GM19324 (cell line): ENCODE data around the gene KCNQ5.

Experiments used
- ATAC-seq: cut with Tn5 transposase; IDR thresholded peaks from one replicate; pipeline ENCODE4 v1.9.1; 2021; ENCODE audit warnings: mild to moderate bottlenecking, moderate library complexity; ENCODE audit not compliant: unreplicated experiment, low FRiP score

Gene KCNQ5

DNA sequence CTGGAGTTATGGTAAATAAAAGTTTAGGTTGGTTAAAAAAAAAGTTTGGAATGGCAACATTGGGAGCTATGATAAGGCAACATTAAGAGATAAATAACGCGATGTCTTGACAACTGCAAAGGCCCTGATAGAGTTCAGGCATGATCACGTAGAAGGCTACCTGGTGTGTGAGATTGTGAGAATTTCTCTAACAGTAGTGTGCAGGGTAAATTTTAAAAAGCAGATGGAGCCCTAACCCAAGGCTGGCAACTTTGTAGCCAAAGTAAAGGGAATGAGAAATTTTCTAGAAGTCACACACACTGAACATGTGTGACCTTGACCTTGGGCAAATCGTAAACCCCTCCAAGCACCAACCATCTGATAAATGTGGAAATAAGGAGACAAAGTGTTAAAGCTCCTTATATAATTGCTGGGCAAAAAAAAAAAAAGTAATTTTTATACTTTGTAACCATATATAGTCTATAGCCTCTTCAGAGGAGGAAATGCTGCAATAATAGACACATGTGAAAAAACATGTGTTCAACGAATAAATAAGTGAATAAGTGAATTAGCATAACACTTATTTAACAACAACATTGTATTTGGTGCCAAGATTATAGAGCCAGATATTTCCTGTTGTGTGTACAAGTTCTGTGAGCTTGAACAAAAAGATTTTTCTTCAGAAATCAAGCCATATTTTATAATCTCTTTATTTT lies 18.2 kb downstream of the KCNQ5 start:
- ATAC-seq, result no peak

GRCh38 chr6:72640615-72640930 lies 18.7 kb downstream of the KCNQ5 start:
- no peak for ATAC-seq

- no peak for ATAC-seq
These were observed 20.6 kb downstream of the KCNQ5 start for GRCh38 chr6:72642435-72642834.

DNA sequence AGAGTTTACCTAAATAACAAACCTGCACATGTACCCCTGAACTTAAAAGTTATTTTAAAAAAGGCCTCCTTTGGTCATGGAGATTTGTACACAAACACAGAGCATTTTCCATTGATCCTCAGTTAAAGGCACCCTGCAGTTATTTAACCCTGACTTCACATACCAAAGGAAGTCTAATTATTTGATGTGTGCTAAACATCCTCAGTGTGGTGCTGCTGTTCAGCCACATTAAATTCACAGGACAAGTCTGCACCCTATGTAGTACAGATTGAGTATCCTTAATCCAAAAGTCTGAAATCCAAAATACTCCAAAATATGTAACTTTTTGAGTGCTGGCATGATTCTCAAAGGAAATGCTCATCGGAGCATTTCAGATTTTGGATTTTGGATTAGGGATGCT lies 21.4 kb downstream of the KCNQ5 start:
- ATAC-seq, result no peak

- no peak for ATAC-seq
These were observed 25.0 kb downstream of the KCNQ5 start for GRCh38 chr6:72646604-72647485.

DNA sequence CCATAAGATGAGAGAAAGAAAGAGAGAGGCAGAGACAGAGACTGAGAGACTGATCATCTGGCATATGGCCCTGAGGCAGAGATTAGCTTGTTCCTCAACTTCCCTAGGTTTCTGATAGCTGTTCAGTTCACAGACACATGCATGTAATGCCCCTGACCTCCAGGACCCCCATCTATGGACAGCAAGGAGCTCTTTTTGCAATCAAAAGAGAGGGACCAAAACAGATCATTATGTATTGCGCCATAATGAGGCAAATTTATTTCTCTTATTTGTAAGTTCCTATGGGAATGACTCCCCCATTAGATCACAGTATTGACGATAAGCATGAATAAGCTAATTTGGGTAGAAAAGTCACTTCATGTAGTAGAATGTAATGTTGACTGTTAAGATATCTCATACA lies 25.6 kb downstream of the KCNQ5 start:
- no peak for ATAC-seq

DNA sequence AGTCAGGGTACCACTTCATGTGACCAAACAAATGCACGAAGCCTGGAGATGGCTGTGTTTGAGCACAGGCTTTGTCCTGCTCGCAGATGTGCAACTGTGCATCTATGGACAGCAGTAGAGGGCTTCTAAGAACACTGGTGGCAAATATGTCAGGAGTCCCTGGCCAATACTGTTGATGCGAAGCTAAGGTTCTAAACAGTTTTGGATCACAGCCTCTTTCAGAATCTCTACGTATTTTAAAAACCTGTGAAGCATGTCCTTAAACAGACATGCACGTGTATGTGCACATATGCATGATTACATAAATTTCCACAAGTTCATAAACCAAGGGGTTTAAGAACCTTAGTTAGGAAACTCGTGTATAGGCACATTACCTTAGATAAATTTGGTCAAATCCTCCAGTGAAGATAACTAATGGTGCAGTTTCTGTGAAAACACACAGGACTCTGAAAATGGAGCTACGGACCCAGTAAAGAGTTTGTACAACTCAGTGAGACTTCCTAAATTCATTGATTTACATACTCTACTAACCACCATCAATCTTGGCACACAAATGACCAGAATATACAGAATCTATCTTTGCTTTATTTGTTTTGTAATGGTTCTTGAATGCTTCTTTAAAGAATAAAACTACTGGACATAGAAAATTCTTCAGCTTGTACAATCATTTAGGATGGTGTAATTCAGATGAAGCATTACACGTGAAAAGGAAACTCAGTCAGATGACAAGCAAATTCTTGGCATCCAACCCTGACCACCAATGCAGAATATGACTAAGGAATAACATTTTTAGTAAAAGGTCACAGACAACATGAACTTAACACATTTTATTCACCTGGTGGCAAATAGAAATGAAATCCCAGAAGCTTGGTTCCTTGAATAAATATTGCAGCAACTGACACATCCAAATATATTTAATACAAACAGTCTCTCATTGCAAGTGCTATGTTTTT lies 27.4 kb downstream of the KCNQ5 start:
- ATAC-seq, result peak; percentile 48

- ATAC-seq, result no peak
These were observed 28.3 kb downstream of the KCNQ5 start for GRCh38 chr6:72650081-72650745.

DNA sequence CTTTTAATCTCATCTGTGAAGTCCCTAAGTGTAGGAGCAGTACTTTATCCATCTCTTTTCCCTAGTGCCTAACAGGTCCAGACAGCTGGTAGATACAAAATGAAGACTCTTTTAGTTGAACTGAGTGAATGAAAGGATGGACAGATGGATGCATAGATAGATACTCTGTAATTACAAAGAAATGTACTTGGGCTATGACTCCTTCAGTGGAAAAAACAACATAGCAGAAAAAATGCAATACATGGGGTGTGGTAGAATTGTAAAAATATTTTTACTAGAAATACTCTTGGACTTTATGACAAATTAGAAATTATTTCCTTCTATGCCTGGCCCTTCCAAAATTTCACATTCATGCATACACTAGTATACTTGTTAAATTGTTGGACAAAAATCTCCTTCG lies 29.3 kb downstream of the KCNQ5 start:
- ATAC-seq, result no peak

DNA sequence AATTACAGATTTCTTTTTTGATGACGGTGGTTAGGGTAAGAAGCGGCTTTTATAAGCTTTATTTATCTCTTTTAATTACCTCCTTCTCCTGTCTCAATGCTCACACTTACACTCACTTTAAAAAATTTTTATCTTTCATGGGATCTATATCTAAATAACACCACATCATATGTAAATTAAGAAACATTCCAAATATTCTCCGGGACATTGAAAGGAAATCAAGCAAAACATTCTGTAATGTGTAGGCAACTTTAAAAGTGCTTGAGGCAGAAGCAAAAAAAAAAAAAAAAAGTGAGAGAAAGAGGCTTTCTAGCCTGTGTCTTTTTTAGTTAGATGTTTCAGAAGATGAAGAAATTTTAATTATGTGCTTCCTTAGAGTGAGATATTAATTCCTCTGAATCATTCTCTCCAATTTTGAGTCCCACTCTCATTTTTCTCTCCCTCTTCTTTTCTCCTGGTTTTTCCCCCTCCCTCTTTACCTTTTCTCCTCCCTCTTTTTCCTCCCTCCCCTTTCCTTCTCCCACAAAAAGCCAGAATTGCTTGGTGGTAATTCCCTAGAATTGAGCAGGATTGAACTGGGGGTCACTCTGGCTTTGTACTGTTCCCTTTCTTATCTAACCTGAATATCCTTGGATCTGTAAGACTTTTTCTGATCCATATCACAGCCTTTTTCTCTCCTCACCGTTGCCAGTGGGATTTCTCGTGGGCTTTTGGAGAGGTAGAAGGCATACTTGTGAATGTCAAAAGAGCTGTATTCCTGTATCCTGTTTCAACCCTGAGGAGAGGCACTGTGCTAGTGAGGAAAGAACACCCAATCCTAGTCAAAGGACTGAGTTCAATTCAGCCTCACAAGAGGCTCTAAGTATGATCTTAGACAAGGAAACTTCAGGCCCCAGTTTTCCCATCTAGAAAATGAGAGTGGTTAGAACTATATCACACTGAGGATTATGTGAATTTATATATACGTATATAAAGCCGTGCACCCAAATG lies 30.4 kb downstream of the KCNQ5 start:
- no peak for ATAC-seq

DNA sequence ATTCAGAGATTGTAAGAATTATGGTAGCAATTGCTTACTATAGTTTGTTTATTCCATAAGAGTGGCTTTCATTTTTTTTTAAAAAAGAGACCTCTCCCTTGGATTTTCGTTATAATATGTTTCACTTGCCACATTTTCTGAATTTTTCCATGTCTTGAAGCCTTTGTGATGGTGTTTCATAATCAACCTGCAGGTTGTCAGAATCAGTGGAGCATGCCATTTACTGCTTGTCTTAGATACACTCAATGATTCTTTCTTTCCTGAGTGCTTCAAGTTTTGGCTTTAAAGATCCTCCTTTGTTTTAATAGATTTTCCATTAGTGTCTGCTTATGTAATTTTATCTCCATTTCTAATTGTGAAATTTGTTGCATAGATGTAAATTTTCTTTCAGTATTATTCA lies 31.2 kb downstream of the KCNQ5 start:
- no peak for ATAC-seq

GRCh38 chr6:72654071-72654621 lies 32.3 kb downstream of the KCNQ5 start:
- ATAC-seq, result peak; percentile 61

DNA sequence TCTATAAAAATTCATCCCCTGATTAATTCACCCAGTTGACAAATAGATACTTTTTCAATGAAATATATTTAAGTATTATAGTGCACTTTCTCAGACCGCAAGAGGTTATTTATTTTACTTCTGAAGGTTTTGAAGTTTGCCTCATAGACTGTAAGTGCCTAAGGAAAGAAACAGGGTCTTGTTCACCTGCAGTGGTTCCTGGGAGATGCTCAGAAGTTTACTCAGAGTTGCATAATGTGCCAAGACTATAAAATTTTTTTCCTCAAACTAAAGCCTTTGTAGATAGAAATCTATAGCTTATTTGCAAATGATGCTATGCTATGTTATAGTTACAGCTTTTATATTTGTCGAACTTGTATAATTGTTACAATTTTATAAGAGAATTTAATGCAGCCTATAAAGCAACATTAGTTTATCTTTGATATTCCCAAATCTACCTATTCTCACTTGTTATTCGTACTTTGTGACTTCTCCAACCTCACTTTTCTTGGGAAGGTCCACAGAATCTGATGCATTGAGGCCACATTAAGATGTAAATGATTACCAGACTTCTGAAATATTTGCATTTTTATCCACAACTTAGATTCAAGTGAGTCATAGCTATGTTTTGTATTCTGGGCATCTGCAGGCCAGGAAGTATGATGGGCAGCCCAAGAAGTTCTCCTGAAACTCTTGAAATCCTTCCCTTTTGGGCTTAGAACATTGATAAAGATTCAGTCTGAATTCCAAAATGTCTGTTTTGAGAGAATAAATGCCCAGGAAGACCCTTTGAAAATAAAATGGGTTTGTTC lies 35.7 kb downstream of the KCNQ5 start:
- ATAC-seq, result no peak

GRCh38 chr6:72659754-72660153 lies 37.9 kb downstream of the KCNQ5 start:
- ATAC-seq, result no peak

- ATAC-seq, result no peak
These were observed 39.5 kb downstream of the KCNQ5 start for GRCh38 chr6:72661411-72661810.

DNA sequence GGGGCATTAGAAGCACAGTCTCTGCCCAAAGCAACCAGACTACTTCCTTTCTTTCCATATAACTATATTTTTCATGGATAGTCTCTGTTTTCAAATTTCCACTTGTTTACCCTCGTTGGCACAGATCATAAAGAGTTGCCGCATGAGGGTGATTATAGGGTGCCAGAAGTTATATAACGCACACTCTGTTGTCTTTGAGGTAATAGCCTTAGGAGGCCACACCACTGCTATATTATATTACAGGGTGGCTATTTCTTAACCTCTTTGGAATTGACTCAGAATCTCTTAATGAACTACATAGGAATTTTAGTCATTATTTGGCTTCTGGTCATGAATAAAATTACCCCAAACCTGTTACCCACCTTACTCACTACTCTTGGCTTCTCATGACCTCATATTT lies 43.7 kb downstream of the KCNQ5 start:
- ATAC-seq, result no peak

DNA sequence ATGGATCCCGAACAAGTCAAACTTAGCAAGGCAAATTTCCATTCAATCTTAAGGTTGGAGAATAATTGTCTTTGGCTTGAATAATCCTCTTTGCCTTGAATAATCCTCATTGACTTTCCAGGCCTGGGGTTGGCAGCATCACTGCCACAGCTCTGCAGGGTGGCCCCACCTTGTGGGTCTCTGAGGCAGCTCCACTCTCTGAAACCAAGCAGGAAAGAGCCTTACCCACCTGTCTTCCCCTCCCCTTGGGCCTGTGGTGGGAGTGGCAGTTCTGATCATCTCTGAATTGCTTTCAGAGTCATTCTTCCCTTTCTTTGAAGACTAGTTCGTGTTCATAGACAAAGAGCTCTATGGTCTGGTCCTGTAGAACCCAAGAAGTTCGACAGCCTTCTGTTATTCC lies 47.5 kb downstream of the KCNQ5 start:
- no peak for ATAC-seq

DNA sequence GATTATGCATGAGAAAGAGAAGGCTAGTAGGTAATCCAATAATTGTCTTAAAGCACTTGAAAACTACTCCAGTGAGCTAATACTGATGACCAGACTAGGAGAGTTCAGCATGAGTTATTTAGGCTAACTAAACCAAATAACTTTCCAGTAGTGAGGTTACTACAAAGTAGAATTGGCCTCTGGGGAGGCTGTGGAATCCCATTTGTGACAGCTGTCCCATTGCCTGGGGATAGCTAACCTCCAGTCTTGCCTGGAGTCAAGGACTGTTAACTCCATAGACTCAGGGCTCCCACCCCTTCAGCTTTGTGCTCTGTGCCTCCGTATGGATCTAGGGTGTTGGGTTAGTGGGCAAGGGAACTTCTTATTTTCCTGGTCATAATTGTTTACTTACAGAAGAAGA lies 51.0 kb downstream of the KCNQ5 start:
- ATAC-seq, result no peak
